ENCODE measurements around the gene LIN52. TPM values are rescaled to one million over a fixed set of nuclear protein-coding genes. Genes with fewer than 3 reads are reported as not detected.

LIN52 gene
- total and polyA plus RNA-seq, 2 of the 8 experiments (the other 6 are each of a cell fraction or from before 2014, with no cell fraction given), result 6.8 to 11.6 TPM

- H2BK12ac ChIP-seq (ENCODE audit: low read depth, low read length), result no peak overlapping the region
- no peak overlapping the region for H3K23ac ChIP-seq (ENCODE audit: insufficient read length)
- H2BK5ac ChIP-seq (ENCODE audit: low read depth, low read length), result no peak overlapping the region
- no peak overlapping the region for H3K4ac ChIP-seq (replicated peaks; ENCODE audit: insufficient read length, low read depth, low read length)
- no peak overlapping the region for H3K4me2 ChIP-seq (ENCODE audit: insufficient read depth in 1 of 2, low read depth in 2 of 2, low read length in 2 of 2)
- H4K91ac ChIP-seq (replicated peaks; ENCODE audit: insufficient read length, low read length), result no peak overlapping the region
- no peak overlapping the region for H3K14ac ChIP-seq (ENCODE audit: insufficient read length)
- no peak for DNase-seq (ENCODE audit: low read depth in 1 of 2, low spot score in 2 of 2)
- H3K9me3 ChIP-seq (ENCODE audit: insufficient read depth in 2 of 2, low read depth in 1 of 2, low read length in 1 of 2), result no peaks in the 10 kb centered on the region
- no peak overlapping the region for H2BK15ac ChIP-seq (ENCODE audit: low read length)
- no peaks in the 10 kb centered on the region for H3K27me3 ChIP-seq (replicated peaks in 1 of 4; ENCODE audit: control insufficient read depth in 3 of 4, extremely low read depth in 1 of 4, insufficient read depth in 3 of 4, low read length in 3 of 4)
- H2AK5ac ChIP-seq (ENCODE audit: low read depth, low read length), result no peak overlapping the region
- no peak overlapping the region for H2BK20ac ChIP-seq (ENCODE audit: low read length)
- H3K4me3 ChIP-seq (ENCODE audit: extremely low read depth in 1 of 4, insufficient read depth in 2 of 4, low read depth in 3 of 4, low read length in 4 of 4), result no peak overlapping the region
- H4K20me1 ChIP-seq (replicated peaks in 1 of 2; ENCODE audit: control insufficient read depth in 1 of 2, insufficient read depth in 2 of 2, low read length in 2 of 2), result no peaks in the 10 kb centered on the region
- no peak overlapping the region for H3K9ac ChIP-seq (replicated peaks in 1 of 4; ENCODE audit: extremely low read depth in 1 of 4, low read depth in 3 of 4, low read length in 3 of 4)
- no peaks in the 10 kb centered on the region for H3K4me1 ChIP-seq (replicated peaks in 1 of 4; ENCODE audit: control insufficient read depth in 3 of 4, insufficient read depth in 4 of 4, low read length in 3 of 4)
- no peaks in the 10 kb centered on the region for H3K79me2 ChIP-seq (ENCODE audit: control insufficient read depth in 1 of 2, insufficient read depth in 2 of 2, low read length in 2 of 2)
- no peak overlapping the region for H2BK120ac ChIP-seq (replicated peaks; ENCODE audit: low read depth, low read length)
- 83% methylated on average over 3 of the region's 3 CpGs; no CpG with 5 or more reads in 1 of the 2 experiments for WGBS, 2 experiments (ENCODE audit: extremely low coverage in 1 of 2, insufficient coverage in 1 of 2, insufficient read length in 1 of 2, insufficient replicate concordance in 2 of 2, low coverage in 1 of 2, low lambda C conversion rate in 2 of 2, missing lambda C conversion rate in 1 of 2)
- no peaks in the 10 kb centered on the region for H3K36me3 ChIP-seq (ENCODE audit: control insufficient read depth in 2 of 4, insufficient read depth in 4 of 4, low read length in 3 of 4)
- ChIA-PET CTCF (ENCODE audit: partially characterized antibody) (interaction anchor here (0.9 kb wide), 1 partner anchor 10 kb away, joined by 3 read pairs; no protein-coding TSS in a partner anchor), POLR2A (ENCODE audit: partially characterized antibody) (no interaction called here)
- H4K8ac ChIP-seq (ENCODE audit: extremely low read depth, insufficient read depth, low read length), result no peak overlapping the region
- H3K18ac ChIP-seq (ENCODE audit: extremely low read depth, low read length), result no peak overlapping the region
- no peak overlapping the region for H2AFZ ChIP-seq (ENCODE audit: low read length)
- no peak for FAIRE-seq
- H3K56ac ChIP-seq (replicated peaks; ENCODE audit: insufficient read length, low read depth, low read length), result no peak overlapping the region
- H3K23me2 ChIP-seq (ENCODE audit: low read depth, low read length), result no peaks in the 10 kb centered on the region
- no peak overlapping the region for H3K27ac ChIP-seq (ENCODE audit: low read depth, low read length)
- H3K79me1 ChIP-seq (ENCODE audit: low read depth, low read length), result no peaks in the 10 kb centered on the region
- H4K5ac ChIP-seq (ENCODE audit: insufficient read length, low read depth, low read length), result no peak overlapping the region
- TF ChIP-seq KDM4A (IDR thresholded peaks at IDR 0.05; ENCODE audit: low read depth, low read length, severe bottlenecking) (no peak), CTCF (IDR thresholded peaks at IDR 0.05; ENCODE audit: control extremely low read depth in 1 of 3, insufficient read depth in 1 of 3, low read depth in 1 of 3, low read length in 3 of 3) (no peak), HDAC2 (IDR thresholded peaks at IDR 0.05; ENCODE audit: borderline replicate concordance in 1 of 2, low read depth in 2 of 2, low read length in 2 of 2) (no peak), EGR1 (IDR thresholded peaks at IDR 0.05; ENCODE audit: borderline replicate concordance, low read depth, low read length) (no peak), ATF2 (IDR thresholded peaks at IDR 0.05; ENCODE audit: low read length) (no peak), USF2 (IDR thresholded peaks at IDR 0.05; ENCODE audit: low read length) (no peak)
Observed at GRCh38 chr14:74049876-74050495, 34.8 kb upstream of the LIN52 start.

Data from H1 (cell line).